Measurements from ENCODE around the gene NFE2. TPM values are rescaled to one million over a fixed set of nuclear protein-coding genes. Genes with fewer than 3 reads are reported as not detected.
A peak's percentile ranks its signal among the peaks of the same experiment; 100 is the strongest.

NFE2 gene
- total RNA-seq, 1 donor from 2014 or later = 0.45 TPM

GRCh38 chr12:54251667-54252284, 49.0 kb downstream of the NFE2 start:
- H3K36me3 Mint-ChIP-seq = peaks cover 41% of the 10 kb centered on the region
- DNase-seq (ENCODE audit: low spot score in 2 of 2, unreplicated experiment in 2 of 2) = no peak
- H3K4me1 Mint-ChIP-seq = peaks cover 15% of the 10 kb centered on the region
- no peaks in the 10 kb centered on the region for H3K27me3 Mint-ChIP-seq (ENCODE audit: low read depth)
- no peaks in the 10 kb centered on the region for H3K9me3 Mint-ChIP-seq
- H3K4me3 Mint-ChIP-seq = no peak overlapping the region
- H3K27ac Mint-ChIP-seq = peak overlapping the region; percentile 78
- peak; percentile 46 for TF ChIP-seq CTCF (IDR thresholded peaks at IDR 0.05; ENCODE audit: unreplicated experiment)

- TF ChIP-seq CTCF (IDR thresholded peaks at IDR 0.05; ENCODE audit: unreplicated experiment) = no peak
- Mint-ChIP-seq H3K4me1 (peaks cover 8% of the 10 kb centered on the region), H3K4me3 (no peak overlapping the region), H3K27me3 (ENCODE audit: low read depth) (no peaks in the 10 kb centered on the region), H3K27ac (peak overlapping the region; percentile 27), H3K9me3 (no peaks in the 10 kb centered on the region), H3K36me3 (peaks cover 36% of the 10 kb centered on the region)
- no peak for DNase-seq (ENCODE audit: low spot score in 2 of 2, unreplicated experiment in 2 of 2)
Observed at GRCh38 chr12:54249489-54249888, 51.3 kb downstream of the NFE2 start.

- no peak for TF ChIP-seq CTCF (IDR thresholded peaks at IDR 0.05; ENCODE audit: unreplicated experiment)
- Mint-ChIP-seq H3K27ac (peak overlapping the region; percentile 45), H3K4me1 (peaks cover 6% of the 10 kb centered on the region), H3K27me3 (ENCODE audit: low read depth) (no peaks in the 10 kb centered on the region), H3K4me3 (no peak overlapping the region), H3K36me3 (peaks cover 37% of the 10 kb centered on the region), H3K9me3 (no peaks in the 10 kb centered on the region)
- DNase-seq (ENCODE audit: low spot score in 2 of 2, unreplicated experiment in 2 of 2) = no peak
Observed at GRCh38 chr12:54246011-54246641, 54.7 kb downstream of the NFE2 start.

Small RNAs within 50 kb of the gene (microRNA-seq; reads per million reads assigned to microRNA genes)
- 690 reads per million, percentile 77 among the genes with 10 or more reads in this experiment for gene MIR148B

Other genes starting within 250 kb of the NFE2 start
- gene HOXC4, start 247.2 kb downstream of the NFE2 start, total RNA-seq = 67.4 to 73.6 TPM (median 69.4 TPM) in 3 replicates
- gene SMUG1, start 112.0 kb downstream of the NFE2 start, total RNA-seq = 39.5 to 47.1 TPM (median 46.1 TPM) in 3 replicates
- 209 to 219 TPM (median 217 TPM) in 3 replicates for gene CBX5, start 20.9 kb downstream of the NFE2 start, total RNA-seq
- 2,201 to 2,231 TPM (median 2,205 TPM) in 3 replicates for gene HNRNPA1, start 20.3 kb downstream of the NFE2 start, total RNA-seq
- gene COPZ1, start 24.1 kb upstream of the NFE2 start, total RNA-seq = 137 to 145 TPM (median 143 TPM) in 3 replicates
- 0.18 to 0.32 TPM (median 0.24 TPM) in 3 replicates for gene GPR84, start 63.5 kb upstream of the NFE2 start, total RNA-seq
- 30.5 to 35.4 TPM (median 34.2 TPM) in 3 replicates for gene ZNF385A, start 83.7 kb upstream of the NFE2 start, total RNA-seq
- gene ITGA5, start 118.3 kb upstream of the NFE2 start, total RNA-seq = 60.7 to 71.9 TPM (median 65.3 TPM) in 3 replicates
- gene GTSF1, start 172.6 kb upstream of the NFE2 start, total RNA-seq = not detected in 3 replicates
- 0.02 to 0.16 TPM (median 0.04 TPM) in 3 replicates for gene NCKAP1L, start 196.7 kb upstream of the NFE2 start, total RNA-seq
- 0.70 to 0.89 TPM (median 0.78 TPM) in 3 replicates for gene PDE1B, start 248.6 kb upstream of the NFE2 start, total RNA-seq